Neural cell (in vitro differentiated cells): ENCODE results near the gene MEIOB.

Experiments
- TF ChIP-seq, protein P1 (sequence below): fragments of 450-650 bp; IDR thresholded peaks from 2 replicates; pipeline ENCODE4 v1.5.1; 2014; ENCODE audit warnings: antibody characterized with exemption, mild to moderate bottlenecking, moderate library complexity; ENCODE audit not compliant: poor library complexity, severe bottlenecking
- TF ChIP-seq, protein P2 (sequence below): IDR thresholded peaks from 2 replicates; pipeline ENCODE4 v1.6.1; 2012; ENCODE audit warnings: borderline replicate concordance

DNA sequence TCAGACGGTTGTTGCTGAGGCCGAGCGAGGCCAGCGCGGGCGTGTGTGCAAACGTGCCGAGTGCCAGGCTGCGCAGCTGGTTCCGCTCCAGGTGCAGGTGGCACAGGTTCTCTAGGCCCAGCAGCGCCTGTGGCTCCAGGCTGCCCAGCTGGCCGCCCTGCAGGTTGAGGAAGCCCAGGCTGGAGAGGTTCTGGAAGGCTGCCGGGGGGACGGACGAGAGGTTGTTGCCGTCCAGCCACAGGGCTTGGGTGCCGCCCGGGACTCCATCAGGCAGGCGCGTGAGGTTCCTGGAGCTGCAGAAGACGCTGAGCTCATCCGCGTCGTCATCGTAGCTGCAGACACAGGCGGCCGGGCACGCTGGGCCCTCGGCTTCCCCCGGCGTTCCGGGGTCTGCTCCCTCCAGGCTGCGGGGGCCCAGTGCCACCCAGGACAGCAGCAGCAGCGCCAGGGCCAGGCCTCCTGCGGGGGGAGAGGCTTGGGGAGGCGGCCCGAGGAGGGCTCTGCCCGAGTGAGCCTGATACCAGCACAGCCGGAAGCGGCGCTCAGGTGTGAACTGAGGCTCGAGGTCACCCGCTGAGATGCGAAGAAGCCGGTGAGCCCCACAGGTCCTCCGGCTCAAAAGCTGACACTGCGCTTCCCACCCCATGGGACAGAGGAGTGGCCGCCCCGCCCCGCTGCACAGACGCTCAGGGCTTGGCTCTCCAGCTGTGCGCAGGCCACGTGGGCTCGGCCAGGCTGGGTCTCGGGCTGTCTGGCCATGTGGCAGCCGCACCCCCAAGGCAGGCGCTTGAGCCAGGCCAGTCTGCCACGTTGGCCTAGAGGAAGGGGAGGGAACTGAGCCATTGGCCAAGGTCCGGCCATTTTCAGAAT, 79.8 kb downstream of the MEIOB start:
- TF ChIP-seq, protein P1, sequence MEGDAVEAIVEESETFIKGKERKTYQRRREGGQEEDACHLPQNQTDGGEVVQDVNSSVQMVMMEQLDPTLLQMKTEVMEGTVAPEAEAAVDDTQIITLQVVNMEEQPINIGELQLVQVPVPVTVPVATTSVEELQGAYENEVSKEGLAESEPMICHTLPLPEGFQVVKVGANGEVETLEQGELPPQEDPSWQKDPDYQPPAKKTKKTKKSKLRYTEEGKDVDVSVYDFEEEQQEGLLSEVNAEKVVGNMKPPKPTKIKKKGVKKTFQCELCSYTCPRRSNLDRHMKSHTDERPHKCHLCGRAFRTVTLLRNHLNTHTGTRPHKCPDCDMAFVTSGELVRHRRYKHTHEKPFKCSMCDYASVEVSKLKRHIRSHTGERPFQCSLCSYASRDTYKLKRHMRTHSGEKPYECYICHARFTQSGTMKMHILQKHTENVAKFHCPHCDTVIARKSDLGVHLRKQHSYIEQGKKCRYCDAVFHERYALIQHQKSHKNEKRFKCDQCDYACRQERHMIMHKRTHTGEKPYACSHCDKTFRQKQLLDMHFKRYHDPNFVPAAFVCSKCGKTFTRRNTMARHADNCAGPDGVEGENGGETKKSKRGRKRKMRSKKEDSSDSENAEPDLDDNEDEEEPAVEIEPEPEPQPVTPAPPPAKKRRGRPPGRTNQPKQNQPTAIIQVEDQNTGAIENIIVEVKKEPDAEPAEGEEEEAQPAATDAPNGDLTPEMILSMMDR = no peak
- TF ChIP-seq, protein P2, sequence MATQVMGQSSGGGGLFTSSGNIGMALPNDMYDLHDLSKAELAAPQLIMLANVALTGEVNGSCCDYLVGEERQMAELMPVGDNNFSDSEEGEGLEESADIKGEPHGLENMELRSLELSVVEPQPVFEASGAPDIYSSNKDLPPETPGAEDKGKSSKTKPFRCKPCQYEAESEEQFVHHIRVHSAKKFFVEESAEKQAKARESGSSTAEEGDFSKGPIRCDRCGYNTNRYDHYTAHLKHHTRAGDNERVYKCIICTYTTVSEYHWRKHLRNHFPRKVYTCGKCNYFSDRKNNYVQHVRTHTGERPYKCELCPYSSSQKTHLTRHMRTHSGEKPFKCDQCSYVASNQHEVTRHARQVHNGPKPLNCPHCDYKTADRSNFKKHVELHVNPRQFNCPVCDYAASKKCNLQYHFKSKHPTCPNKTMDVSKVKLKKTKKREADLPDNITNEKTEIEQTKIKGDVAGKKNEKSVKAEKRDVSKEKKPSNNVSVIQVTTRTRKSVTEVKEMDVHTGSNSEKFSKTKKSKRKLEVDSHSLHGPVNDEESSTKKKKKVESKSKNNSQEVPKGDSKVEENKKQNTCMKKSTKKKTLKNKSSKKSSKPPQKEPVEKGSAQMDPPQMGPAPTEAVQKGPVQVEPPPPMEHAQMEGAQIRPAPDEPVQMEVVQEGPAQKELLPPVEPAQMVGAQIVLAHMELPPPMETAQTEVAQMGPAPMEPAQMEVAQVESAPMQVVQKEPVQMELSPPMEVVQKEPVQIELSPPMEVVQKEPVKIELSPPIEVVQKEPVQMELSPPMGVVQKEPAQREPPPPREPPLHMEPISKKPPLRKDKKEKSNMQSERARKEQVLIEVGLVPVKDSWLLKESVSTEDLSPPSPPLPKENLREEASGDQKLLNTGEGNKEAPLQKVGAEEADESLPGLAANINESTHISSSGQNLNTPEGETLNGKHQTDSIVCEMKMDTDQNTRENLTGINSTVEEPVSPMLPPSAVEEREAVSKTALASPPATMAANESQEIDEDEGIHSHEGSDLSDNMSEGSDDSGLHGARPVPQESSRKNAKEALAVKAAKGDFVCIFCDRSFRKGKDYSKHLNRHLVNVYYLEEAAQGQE = no peak
